H1 (cell line): ENCODE results near the gene CAPS. TPM values are rescaled to one million over a fixed set of nuclear protein-coding genes. Genes with fewer than 3 reads are reported as not detected.

Experiments
- CTCF ChIA-PET: fragments of 300-600 bp; sonication (Branson Sonifier 250); formaldehyde crosslinking; loops from one replicate; lab custom pipeline; 2021; ENCODE audit not compliant: partially characterized antibody; lab: Charles Lee
- POLR2A ChIA-PET: fragments of 300-600 bp; sonication (Branson Sonifier 250); formaldehyde crosslinking; loops from one replicate; lab custom pipeline; 2021; ENCODE audit warnings: inconsistent platforms; ENCODE audit not compliant: partially characterized antibody; lab: Charles Lee
- DNase-seq, 2 experiments: peaks; one replicate each; pipeline versions ENCODE4 v3.0.0 to v3.0.0-alpha.2; 2010 to 2022; ENCODE audit warnings: low spot score in 2 of 2, low read depth in 1 of 2, mixed read lengths in 1 of 2
- FAIRE-seq: peaks from 2 replicates; lab custom pipeline; 2011; peaks lifted over from hg19 to GRCh38; lab: Jason Lieb, UNC
- H2AFZ ChIP-seq: 2 replicates; pipeline ENCODE4 v1.8.1; 2012; ENCODE audit warnings: low read length, inconsistent platforms
- H2AK5ac ChIP-seq: 2 replicates; pipeline ENCODE4 v1.6.1; 2013; ENCODE audit warnings: low read depth, low read length
- H2BK120ac ChIP-seq: replicated peaks from 2 replicates; pipeline ENCODE3; 2013; ENCODE audit warnings: low read depth, low read length, inconsistent platforms
- H2BK12ac ChIP-seq: 2 replicates; pipeline ENCODE4 v1.6.1; 2013; ENCODE audit warnings: low read depth, low read length
- H2BK15ac ChIP-seq: 2 replicates; pipeline ENCODE4 v1.6.1; 2013; ENCODE audit warnings: low read length
- H2BK20ac ChIP-seq: 2 replicates; pipeline ENCODE4 v1.6.1; 2013; ENCODE audit warnings: low read length
- H2BK5ac ChIP-seq: 2 replicates; pipeline ENCODE4 v1.6.1; 2013; ENCODE audit warnings: low read depth, low read length
- H3K14ac ChIP-seq: 2 replicates; pipeline ENCODE4 v1.6.1; 2013; ENCODE audit warnings: inconsistent platforms; ENCODE audit not compliant: insufficient read length
- H3K18ac ChIP-seq: 2 replicates; pipeline ENCODE4 v1.6.1; 2013; ENCODE audit warnings: low read length; ENCODE audit errors: extremely low read depth
- H3K23ac ChIP-seq: 2 replicates; pipeline ENCODE4 v1.6.1; 2013; ENCODE audit warnings: inconsistent platforms; ENCODE audit not compliant: insufficient read length
- H3K23me2 ChIP-seq: 2 replicates; pipeline ENCODE4 v1.6.1; 2013; ENCODE audit warnings: low read depth, low read length
- H3K27ac ChIP-seq: 2 replicates; pipeline ENCODE4 v1.6.1; 2011; ENCODE audit warnings: low read depth, low read length, inconsistent platforms
- H3K27me3 ChIP-seq, 4 experiments: replicated peaks in 1 of 4; 1 replicate in 1 of 4; 2 replicates in 3 of 4; pipeline versions ENCODE4 v1.6.1 to v1.8.1; 2011 to 2013; ENCODE audit warnings: low read length in 3 of 4, mild to moderate bottlenecking in 3 of 4, inconsistent platforms in 2 of 4, mixed read lengths in 2 of 4, moderate library complexity in 1 of 4; ENCODE audit not compliant: control insufficient read depth in 3 of 4, insufficient read depth in 3 of 4; ENCODE audit errors: extremely low read depth in 1 of 4
- H3K36me3 ChIP-seq, 4 experiments: 2 replicates each; pipeline versions ENCODE4 v1.6.1 to v1.8.1; 2011 to 2013; ENCODE audit warnings: mild to moderate bottlenecking in 4 of 4, low read length in 3 of 4, moderate library complexity in 2 of 4, control low read depth in 1 of 4, inconsistent platforms in 1 of 4; ENCODE audit not compliant: insufficient read depth in 4 of 4, control insufficient read depth in 2 of 4
- H3K4ac ChIP-seq: replicated peaks from 2 replicates; pipeline ENCODE3; 2013; ENCODE audit warnings: low read length, low read depth, mixed read lengths, inconsistent platforms; ENCODE audit not compliant: insufficient read length
- H3K4me1 ChIP-seq, 4 experiments: replicated peaks in 1 of 4; 1 replicate in 1 of 4; 2 replicates in 3 of 4; pipeline versions ENCODE4 v1.6.1 to v1.8.1; 2011 to 2013; ENCODE audit warnings: low read length in 3 of 4, inconsistent platforms in 2 of 4, mixed read lengths in 1 of 4; ENCODE audit not compliant: insufficient read depth in 4 of 4, control insufficient read depth in 3 of 4
- H3K4me2 ChIP-seq, 2 experiments: 2 replicates each; pipeline versions ENCODE4 v1.6.1 to v1.8.1; 2011 to 2013; ENCODE audit warnings: low read depth in 2 of 2, low read length in 2 of 2, control low read depth in 1 of 2, inconsistent platforms in 1 of 2, mild to moderate bottlenecking in 1 of 2; ENCODE audit not compliant: insufficient read depth in 1 of 2
- H3K4me3 ChIP-seq, 4 experiments: fragments of 200-600, 300-600 bp in 1 of 4; sonication (generic), shearing (Covaris generic), sonication (Bioruptor Twin) in 1 of 4; 2 replicates each; pipeline versions ENCODE4 v1.5.1 to v1.8.1; 2011 to 2016; ENCODE audit warnings: low read length in 4 of 4, low read depth in 3 of 4, control low read depth in 2 of 4, inconsistent platforms in 2 of 4, mild to moderate bottlenecking in 2 of 4, mixed read lengths in 1 of 4, moderate library complexity in 1 of 4; ENCODE audit not compliant: insufficient read depth in 2 of 4; ENCODE audit errors: extremely low read depth in 1 of 4
- H3K56ac ChIP-seq: replicated peaks from 2 replicates; pipeline ENCODE3; 2013; ENCODE audit warnings: low read depth, mild to moderate bottlenecking, mixed read lengths, low read length, inconsistent platforms; ENCODE audit not compliant: insufficient read length
- H3K79me1 ChIP-seq: 2 replicates; pipeline ENCODE4 v1.6.1; 2013; ENCODE audit warnings: low read depth, low read length, control low read depth
- H3K79me2 ChIP-seq, 2 experiments: 2 replicates each; pipeline versions ENCODE4 v1.6.1 to v1.8.1; 2012 to 2013; ENCODE audit warnings: low read length in 2 of 2, mild to moderate bottlenecking in 2 of 2, inconsistent platforms in 1 of 2; ENCODE audit not compliant: insufficient read depth in 2 of 2, control insufficient read depth in 1 of 2
- H3K9ac ChIP-seq, 4 experiments: replicated peaks in 1 of 4; 1 replicate in 1 of 4; 2 replicates in 3 of 4; pipeline versions ENCODE4 v1.6.1 to v1.8.1; 2011 to 2013; ENCODE audit warnings: low read depth in 3 of 4, low read length in 3 of 4, control low read depth in 2 of 4, mild to moderate bottlenecking in 2 of 4, moderate library complexity in 2 of 4, inconsistent platforms in 1 of 4; ENCODE audit errors: extremely low read depth in 1 of 4
- H3K9me3 ChIP-seq, 2 experiments: 2 replicates each; pipeline versions ENCODE4 v1.6.1 to v1.8.1; 2012 to 2013; ENCODE audit warnings: mild to moderate bottlenecking in 2 of 2, moderate library complexity in 2 of 2, control low read depth in 1 of 2, inconsistent platforms in 1 of 2, low read depth in 1 of 2, low read length in 1 of 2, mixed read lengths in 1 of 2; ENCODE audit not compliant: insufficient read depth in 2 of 2
- H4K20me1 ChIP-seq, 2 experiments: replicated peaks in 1 of 2; 2 replicates each; pipeline versions ENCODE3 to v1.8.1; 2011 to 2013; ENCODE audit warnings: inconsistent platforms in 2 of 2, low read length in 2 of 2, mild to moderate bottlenecking in 1 of 2; ENCODE audit not compliant: insufficient read depth in 2 of 2, control insufficient read depth in 1 of 2
- H4K5ac ChIP-seq: 2 replicates; pipeline ENCODE4 v1.6.1; 2013; ENCODE audit warnings: low read length, low read depth, mixed read lengths, inconsistent platforms; ENCODE audit not compliant: insufficient read length
- H4K8ac ChIP-seq: 2 replicates; pipeline ENCODE4 v1.8.0; 2013; ENCODE audit warnings: mild to moderate bottlenecking, moderate library complexity, low read length, inconsistent platforms; ENCODE audit not compliant: insufficient read depth; ENCODE audit errors: extremely low read depth
- H4K91ac ChIP-seq: replicated peaks from 2 replicates; pipeline ENCODE3; 2013; ENCODE audit warnings: low read length, mixed read lengths, inconsistent platforms; ENCODE audit not compliant: insufficient read length
- CBX8 ChIP-seq: fragments of 300-800, 300-1000 bp; sonication (generic); IDR thresholded peaks from 2 replicates; pipeline ENCODE4 v1.7.1; 2016; ENCODE audit warnings: low read depth, low read length, borderline replicate concordance
- E2F6 ChIP-seq: IDR thresholded peaks from 2 replicates; pipeline ENCODE4 v1.6.1; 2012; ENCODE audit warnings: inconsistent platforms
- MAX ChIP-seq: IDR thresholded peaks from 2 replicates; pipeline ENCODE4 v1.6.1; 2012; ENCODE audit warnings: inconsistent platforms
- SAP30 ChIP-seq: fragments of 300-600 bp; sonication (generic); IDR thresholded peaks from 2 replicates; pipeline ENCODE4 v1.7.1; 2012; ENCODE audit warnings: low read length, moderate library complexity, mild to moderate bottlenecking, inconsistent platforms; ENCODE audit not compliant: insufficient read depth, insufficient replicate concordance
- SIN3A ChIP-seq, 2 experiments: IDR thresholded peaks in 1 of 2; conservative IDR thresholded peaks in 1 of 2; 2 replicates each; pipeline ENCODE4 v1.6.1; 2011 to 2012; ENCODE audit warnings: low read length in 2 of 2, improper control_type of control experiment in 1 of 2, low read depth in 1 of 2, mild to moderate bottlenecking in 1 of 2
- SP1 ChIP-seq: IDR thresholded peaks from 2 replicates; pipeline ENCODE4 v1.6.1; 2011; ENCODE audit warnings: low read depth, low read length
- SP2 ChIP-seq: IDR thresholded peaks from 2 replicates; pipeline ENCODE4 v1.6.1; 2012; ENCODE audit warnings: mild to moderate bottlenecking, low read length, inconsistent platforms
- SP4 ChIP-seq: IDR thresholded peaks from 2 replicates; pipeline ENCODE4 v1.6.1; 2012; ENCODE audit warnings: low read length, inconsistent platforms
- TAF1 ChIP-seq: IDR thresholded peaks from 2 replicates; pipeline ENCODE4 v1.6.1; 2011; ENCODE audit warnings: mild to moderate bottlenecking, low read depth, low read length
- TAF7 ChIP-seq: optimal IDR thresholded peaks from 2 replicates; pipeline ENCODE3; 2011; ENCODE audit warnings: low read depth, mild to moderate bottlenecking, inconsistent platforms, low read length, moderate library complexity, borderline replicate concordance
- ZNF274 ChIP-seq: IDR thresholded peaks from 2 replicates; pipeline ENCODE4 v1.7.0; 2012; ENCODE audit warnings: low read length, borderline replicate concordance; ENCODE audit errors: extremely low read depth
- WGBS, 2 experiments: shearing (Covaris generic) in 1 of 2; methylation state at CpG; one replicate each; pipeline versions ENCODE4 v1.1.6 to v1.1.7; 2013 to 2015; ENCODE audit warnings: low lambda C conversion rate in 2 of 2, mixed read lengths in 2 of 2, inconsistent platforms in 1 of 2, low coverage in 1 of 2, missing lambda C conversion rate in 1 of 2; ENCODE audit not compliant: insufficient replicate concordance in 2 of 2, insufficient coverage in 1 of 2, insufficient read length in 1 of 2; ENCODE audit errors: extremely low coverage in 1 of 2, missing lambda C conversion rate in 1 of 2; 5-methylcytosine and 5-hydroxymethylcytosine counted together
- polyA plus RNA-seq, 7 experiments: library from polyadenylated mRNA; depleted of rRNA in 3 of 7; stranded (reverse) in 5 of 7; unstranded in 2 of 7; fragments of >200 nt in 5 of 7; fragments of 200-250 nt in 2 of 7; gene quantifications; 1 replicate in 5 of 7; 2 replicates in 1 of 7; 4 replicates in 1 of 7; pipeline versions ENCODE4 v1.2.1 to v1.2.3, GENCODE V29; 2011 to 2013; ENCODE audit warnings: missing spikeins in 2 of 7, mixed read lengths in 2 of 7
- total RNA-seq: library from RNA; stranded (reverse); fragmentation: NEBNext Ultra II Directional; extraction: Animal tissue kit (Norgen Biotek cat#: 25700); gene quantifications from 2 replicates; pipeline ENCODE4 v1.2.1, GENCODE V29; 2021

The CAPS gene
- total and polyA plus RNA-seq, 2 of the 8 experiments (the other 6 are each of a cell fraction or from before 2014, with no cell fraction given): 2.1 to 2.4 TPM

GRCh38 chr19:5881543-5882299, 32.3 kb upstream of the CAPS start:
- CTCF ChIA-PET: interaction anchor here (0.7 to 1.6 kb wide), 5 partner anchors 10 to 78 kb away, joined by 3 to 9 read pairs (median 4); no protein-coding TSS in a partner anchor
- TF ChIP-seq SAP30 (no peak), SP4 (no peak), SP2 (no peak), MAX (no peak), SIN3A (conservative IDR thresholded peaks at IDR 0.05 in 1 of 2, IDR thresholded peaks at IDR 0.05 in 1 of 2; ENCODE audit: low read depth in 1 of 2, low read length in 2 of 2) (no peak), SP1 (no peak), ZNF274 (no peak), E2F6 (no peak), TAF1 (no peak), CBX8 (no peak), TAF7 (no peak)

More at GRCh38 chr19:5881543-5882299, 32.3 kb upstream of the CAPS start:
- Histone ChIP-seq H4K91ac (no peak overlapping the region), H3K4me3 (no peak overlapping the region), H2BK20ac (no peak overlapping the region), H3K79me2 (no peaks in the 10 kb centered on the region), H3K14ac (no peak overlapping the region), H3K4me2 (no peak overlapping the region), H2BK12ac (no peak overlapping the region), H3K4ac (no peak overlapping the region), H3K79me1 (no peaks in the 10 kb centered on the region), H3K4me1 (peaks cover 0 to 17% (median 6%) of the 10 kb centered on the region in 4 experiments; a peak in 6 of 7 replicates), H2BK120ac (no peak overlapping the region), H3K27me3 (peaks cover 0 to 2% (median under 1%) of the 10 kb centered on the region in 4 experiments; a peak in 1 of 7 replicates), H3K23me2 (no peaks in the 10 kb centered on the region), H3K23ac (no peak overlapping the region), H3K9me3 (no peaks in the 10 kb centered on the region), H3K27ac (no peak overlapping the region), H4K5ac (no peak overlapping the region), H3K56ac (no peak overlapping the region), H2BK5ac (no peak overlapping the region), H2AK5ac (no peak overlapping the region), H3K9ac (no peak overlapping the region), H2BK15ac (no peak overlapping the region), H4K20me1 (no peaks in the 10 kb centered on the region), H3K36me3 (no peaks in the 10 kb centered on the region), H4K8ac (no peak overlapping the region), H3K18ac (no peak overlapping the region; the same call in 1 of the 2 replicates), H2AFZ (no peak overlapping the region)
- POLR2A ChIA-PET: interaction anchor here (1.0 to 2.5 kb wide), 4 partner anchors 9 to 53 kb away, joined by 3 to 8 read pairs (median 5); no protein-coding TSS in a partner anchor
- no peak for FAIRE-seq
- WGBS, 2 experiments: 85% methylated on average over 18 of the region's 19 CpGs; no CpG with 5 or more reads in 1 of the 2 experiments
- no peak for DNase-seq
